ENCODE results near the gene GTSE1. TPM values are rescaled to one million over a fixed set of nuclear protein-coding genes. Genes with fewer than 3 reads are reported as not detected.
A peak's percentile ranks its signal among the peaks of the same experiment; 100 is the strongest.

The GTSE1 gene
- polyA plus RNA-seq, 1 donor (not counting 4 experiments of a cell fraction or from before 2014, with no cell fraction given) = 4.7 TPM

- peaks cover 12 to 27% of the 10 kb centered on the region in 2 experiments for H3K36me3 ChIP-seq (ENCODE audit: control insufficient read depth in 2 of 2, extremely low read depth in 1 of 2, insufficient read depth in 2 of 2, low read length in 2 of 2)
- peaks cover 3% of the 10 kb centered on the region for H3K4me1 ChIP-seq (ENCODE audit: control insufficient read depth, extremely low read depth, insufficient read depth, low read length)
- H3K9me1 ChIP-seq (ENCODE audit: control insufficient read depth, extremely low read depth, insufficient read depth, low read length) = no peaks in the 10 kb centered on the region
- dilution Hi-C loops (cut with MboI; ENCODE audit: extremely low pct_ligation_motif_present, low sequenced_read_pairs) = no loop called here
- H3K27ac ChIP-seq (ENCODE audit: control insufficient read depth, insufficient read depth, low read length) = no peak overlapping the region
- no peak overlapping the region for H3K4me2 ChIP-seq (ENCODE audit: control insufficient read depth, extremely low read depth, insufficient read depth, low read depth, low read length)
- no peaks in the 10 kb centered on the region for H3K9me3 ChIP-seq (ENCODE audit: control insufficient read depth, low read depth, low read length)
- no peak overlapping the region for H3K4me3 ChIP-seq (ENCODE audit: control insufficient read depth in 2 of 3, extremely low read depth in 1 of 3, insufficient read depth in 2 of 3, low read depth in 1 of 3, low read length in 3 of 3)
- FAIRE-seq (no peak), DNase-seq (ENCODE audit: low read depth, low spot score) (no peak)
- no peak overlapping the region for H2AFZ ChIP-seq (ENCODE audit: control insufficient read depth, low read length)
- H4K20me1 ChIP-seq (ENCODE audit: control insufficient read depth, extremely low read depth, insufficient read depth, low read length) = peaks cover 7% of the 10 kb centered on the region
- no peaks in the 10 kb centered on the region for H3K79me2 ChIP-seq (ENCODE audit: control insufficient read depth, insufficient read depth, low read length)
- H3K27me3 ChIP-seq (ENCODE audit: control insufficient read depth, extremely low read depth, insufficient read depth, low read length) = no peaks in the 10 kb centered on the region
- H3K9ac ChIP-seq (ENCODE audit: control insufficient read depth, extremely low read depth, insufficient read depth, low read length) = no peak overlapping the region
- no peak for TF ChIP-seq EZH2 (IDR thresholded peaks at IDR 0.05; ENCODE audit: low read length)
- TF ChIP-seq, protein P1, sequence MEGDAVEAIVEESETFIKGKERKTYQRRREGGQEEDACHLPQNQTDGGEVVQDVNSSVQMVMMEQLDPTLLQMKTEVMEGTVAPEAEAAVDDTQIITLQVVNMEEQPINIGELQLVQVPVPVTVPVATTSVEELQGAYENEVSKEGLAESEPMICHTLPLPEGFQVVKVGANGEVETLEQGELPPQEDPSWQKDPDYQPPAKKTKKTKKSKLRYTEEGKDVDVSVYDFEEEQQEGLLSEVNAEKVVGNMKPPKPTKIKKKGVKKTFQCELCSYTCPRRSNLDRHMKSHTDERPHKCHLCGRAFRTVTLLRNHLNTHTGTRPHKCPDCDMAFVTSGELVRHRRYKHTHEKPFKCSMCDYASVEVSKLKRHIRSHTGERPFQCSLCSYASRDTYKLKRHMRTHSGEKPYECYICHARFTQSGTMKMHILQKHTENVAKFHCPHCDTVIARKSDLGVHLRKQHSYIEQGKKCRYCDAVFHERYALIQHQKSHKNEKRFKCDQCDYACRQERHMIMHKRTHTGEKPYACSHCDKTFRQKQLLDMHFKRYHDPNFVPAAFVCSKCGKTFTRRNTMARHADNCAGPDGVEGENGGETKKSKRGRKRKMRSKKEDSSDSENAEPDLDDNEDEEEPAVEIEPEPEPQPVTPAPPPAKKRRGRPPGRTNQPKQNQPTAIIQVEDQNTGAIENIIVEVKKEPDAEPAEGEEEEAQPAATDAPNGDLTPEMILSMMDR (optimal IDR thresholded peaks at IDR 0.05 in 1 of 3, IDR thresholded peaks at IDR 0.05 in 1 of 3, conservative IDR thresholded peaks at IDR 0.05 in 1 of 3; ENCODE audit: extremely low read depth in 1 of 3, insufficient read depth in 2 of 3, low read length in 3 of 3) = no peak
These were observed 70.4 kb downstream of the GTSE1 start for GRCh38 chr22:46366801-46367706.

GRCh38 chr22:46367707-46368191 is 71.1 kb downstream of the GTSE1 start:
- Histone ChIP-seq H3K27ac (ENCODE audit: control insufficient read depth, insufficient read depth, low read length) (no peak overlapping the region), H3K4me2 (ENCODE audit: control insufficient read depth, extremely low read depth, insufficient read depth, low read depth, low read length) (no peak overlapping the region), H3K36me3 (ENCODE audit: control insufficient read depth in 2 of 2, extremely low read depth in 1 of 2, insufficient read depth in 2 of 2, low read length in 2 of 2) (peaks cover 12 to 26% of the 10 kb centered on the region in 2 experiments), H3K9ac (ENCODE audit: control insufficient read depth, extremely low read depth, insufficient read depth, low read length) (no peak overlapping the region), H3K9me3 (ENCODE audit: control insufficient read depth, low read depth, low read length) (no peaks in the 10 kb centered on the region), H4K20me1 (ENCODE audit: control insufficient read depth, extremely low read depth, insufficient read depth, low read length) (peaks cover 7% of the 10 kb centered on the region), H3K9me1 (ENCODE audit: control insufficient read depth, extremely low read depth, insufficient read depth, low read length) (no peaks in the 10 kb centered on the region), H3K27me3 (ENCODE audit: control insufficient read depth, extremely low read depth, insufficient read depth, low read length) (no peaks in the 10 kb centered on the region), H3K4me1 (ENCODE audit: control insufficient read depth, extremely low read depth, insufficient read depth, low read length) (peaks cover 3% of the 10 kb centered on the region), H2AFZ (ENCODE audit: control insufficient read depth, low read length) (no peak overlapping the region), H3K4me3 (ENCODE audit: control insufficient read depth in 2 of 3, extremely low read depth in 1 of 3, insufficient read depth in 2 of 3, low read depth in 1 of 3, low read length in 3 of 3) (no peak overlapping the region), H3K79me2 (ENCODE audit: control insufficient read depth, insufficient read depth, low read length) (no peaks in the 10 kb centered on the region)
- no peak for TF ChIP-seq EZH2 (IDR thresholded peaks at IDR 0.05; ENCODE audit: low read length)
- TF ChIP-seq, protein P1 (optimal IDR thresholded peaks at IDR 0.05 in 1 of 3, IDR thresholded peaks at IDR 0.05 in 1 of 3, conservative IDR thresholded peaks at IDR 0.05 in 1 of 3; ENCODE audit: extremely low read depth in 1 of 3, insufficient read depth in 2 of 3, low read length in 3 of 3) = peak; percentile 91 to 100 (median 100)
- FAIRE-seq (peak; percentile 82), DNase-seq (ENCODE audit: low read depth, low spot score) (peak; percentile 30)
- dilution Hi-C loops (cut with MboI; ENCODE audit: extremely low pct_ligation_motif_present, low sequenced_read_pairs) = no loop called here
